Osteocyte (in vitro differentiated cells): ENCODE data around the gene PHACTR1. TPM values are rescaled to one million over a fixed set of nuclear protein-coding genes. Genes with fewer than 3 reads are reported as not detected.

Source experiments
- DNase-seq: peaks from one replicate; pipeline ENCODE4 v3.0.0; 2021; ENCODE audit warnings: mixed read lengths; ENCODE audit not compliant: unreplicated experiment; ENCODE audit errors: extremely low spot score
- H3K27ac Mint-ChIP-seq: one replicate; pipeline ENCODE4 v1.8.0; 2021; ENCODE audit warnings: mild to moderate bottlenecking, mixed read lengths; ENCODE audit not compliant: unreplicated experiment
- H3K27me3 Mint-ChIP-seq: one replicate; pipeline ENCODE4 v1.8.0; 2021; ENCODE audit warnings: mixed read lengths; ENCODE audit not compliant: unreplicated experiment
- H3K36me3 Mint-ChIP-seq: one replicate; pipeline ENCODE4 v1.8.0; 2021; ENCODE audit warnings: mixed read lengths; ENCODE audit not compliant: unreplicated experiment
- H3K4me1 Mint-ChIP-seq: one replicate; pipeline ENCODE4 v1.8.0; 2021; ENCODE audit warnings: mixed read lengths; ENCODE audit not compliant: unreplicated experiment
- H3K4me3 Mint-ChIP-seq: one replicate; pipeline ENCODE4 v1.8.0; 2021; ENCODE audit warnings: mild to moderate bottlenecking, moderate library complexity, mixed read lengths; ENCODE audit not compliant: unreplicated experiment
- H3K9me3 Mint-ChIP-seq: one replicate; pipeline ENCODE4 v1.8.0; 2021; ENCODE audit warnings: mixed read lengths; ENCODE audit not compliant: unreplicated experiment
- total RNA-seq: library from RNA; stranded (reverse); gene quantifications from 2 replicates; pipeline ENCODE4 v1.2.1, GENCODE V29; 2021
- TF ChIP-seq, protein P1 (sequence below): fragments of 200-600 bp; sonication (generic); IDR thresholded peaks from 2 replicates; pipeline ENCODE4 v1.5.0; 2021; ENCODE audit warnings: antibody characterized with exemption, mild to moderate bottlenecking, moderate library complexity

The PHACTR1 gene
- total RNA-seq, 1 donor from 2014 or later, result 1.0 TPM

DNA sequence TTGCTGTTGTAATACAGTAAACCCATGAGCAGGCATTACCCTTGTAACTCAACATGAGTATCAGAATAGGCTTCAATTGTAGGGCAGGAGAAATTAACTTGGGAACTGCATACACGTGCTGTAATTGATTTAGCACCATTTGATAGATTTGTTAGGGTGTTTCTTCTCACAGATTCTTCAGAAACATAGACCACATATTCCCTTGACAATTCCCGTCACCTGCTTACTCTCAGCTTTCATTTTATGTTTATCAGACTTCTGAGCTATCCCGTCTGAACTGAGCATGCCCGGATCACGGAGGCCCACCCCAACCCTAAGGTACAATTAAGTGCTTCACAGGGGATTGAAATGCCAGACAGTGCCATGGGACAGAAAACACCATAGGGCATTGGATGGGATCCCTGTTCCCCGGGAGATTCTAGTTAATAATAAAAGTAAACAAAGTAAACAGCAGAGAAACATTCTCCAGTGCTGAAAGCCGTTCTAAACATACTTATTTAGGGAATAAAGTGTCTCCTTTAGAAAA lies 179.7 kb downstream of the PHACTR1 start:
- Mint-ChIP-seq H3K9me3 (peaks cover 4% of the 10 kb centered on the region), H3K4me3 (no peak overlapping the region), H3K27me3 (peaks cover 30% of the 10 kb centered on the region), H3K27ac (no peak overlapping the region), H3K4me1 (peaks cover 11% of the 10 kb centered on the region), H3K36me3 (no peaks in the 10 kb centered on the region)
- DNase-seq, result no peak
- TF ChIP-seq, protein P1, sequence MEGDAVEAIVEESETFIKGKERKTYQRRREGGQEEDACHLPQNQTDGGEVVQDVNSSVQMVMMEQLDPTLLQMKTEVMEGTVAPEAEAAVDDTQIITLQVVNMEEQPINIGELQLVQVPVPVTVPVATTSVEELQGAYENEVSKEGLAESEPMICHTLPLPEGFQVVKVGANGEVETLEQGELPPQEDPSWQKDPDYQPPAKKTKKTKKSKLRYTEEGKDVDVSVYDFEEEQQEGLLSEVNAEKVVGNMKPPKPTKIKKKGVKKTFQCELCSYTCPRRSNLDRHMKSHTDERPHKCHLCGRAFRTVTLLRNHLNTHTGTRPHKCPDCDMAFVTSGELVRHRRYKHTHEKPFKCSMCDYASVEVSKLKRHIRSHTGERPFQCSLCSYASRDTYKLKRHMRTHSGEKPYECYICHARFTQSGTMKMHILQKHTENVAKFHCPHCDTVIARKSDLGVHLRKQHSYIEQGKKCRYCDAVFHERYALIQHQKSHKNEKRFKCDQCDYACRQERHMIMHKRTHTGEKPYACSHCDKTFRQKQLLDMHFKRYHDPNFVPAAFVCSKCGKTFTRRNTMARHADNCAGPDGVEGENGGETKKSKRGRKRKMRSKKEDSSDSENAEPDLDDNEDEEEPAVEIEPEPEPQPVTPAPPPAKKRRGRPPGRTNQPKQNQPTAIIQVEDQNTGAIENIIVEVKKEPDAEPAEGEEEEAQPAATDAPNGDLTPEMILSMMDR, result no peak

DNA sequence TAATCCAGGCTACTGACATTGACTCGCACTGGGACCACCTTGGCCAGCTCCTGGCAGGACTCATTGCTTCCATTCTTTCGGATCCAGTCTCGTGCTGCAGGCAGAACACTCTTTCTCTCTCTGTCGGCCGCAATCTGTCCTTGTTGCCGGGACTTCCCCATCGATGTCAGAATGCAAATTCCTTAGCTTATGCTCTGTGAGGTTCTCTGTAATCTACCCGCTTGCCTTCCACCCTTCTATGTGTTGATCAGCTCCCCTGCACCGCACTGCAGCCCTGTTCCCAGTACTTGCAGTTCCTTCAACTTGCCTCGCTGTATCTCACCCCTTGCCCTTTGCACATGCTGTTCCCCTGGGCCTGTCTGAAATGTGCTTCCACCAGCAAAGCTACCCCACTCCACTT lies 182.0 kb downstream of the PHACTR1 start:
- H3K9me3 Mint-ChIP-seq, result no peaks in the 10 kb centered on the region
- H3K4me3 Mint-ChIP-seq, result no peak overlapping the region
- TF ChIP-seq, protein P1, result no peak

DNA sequence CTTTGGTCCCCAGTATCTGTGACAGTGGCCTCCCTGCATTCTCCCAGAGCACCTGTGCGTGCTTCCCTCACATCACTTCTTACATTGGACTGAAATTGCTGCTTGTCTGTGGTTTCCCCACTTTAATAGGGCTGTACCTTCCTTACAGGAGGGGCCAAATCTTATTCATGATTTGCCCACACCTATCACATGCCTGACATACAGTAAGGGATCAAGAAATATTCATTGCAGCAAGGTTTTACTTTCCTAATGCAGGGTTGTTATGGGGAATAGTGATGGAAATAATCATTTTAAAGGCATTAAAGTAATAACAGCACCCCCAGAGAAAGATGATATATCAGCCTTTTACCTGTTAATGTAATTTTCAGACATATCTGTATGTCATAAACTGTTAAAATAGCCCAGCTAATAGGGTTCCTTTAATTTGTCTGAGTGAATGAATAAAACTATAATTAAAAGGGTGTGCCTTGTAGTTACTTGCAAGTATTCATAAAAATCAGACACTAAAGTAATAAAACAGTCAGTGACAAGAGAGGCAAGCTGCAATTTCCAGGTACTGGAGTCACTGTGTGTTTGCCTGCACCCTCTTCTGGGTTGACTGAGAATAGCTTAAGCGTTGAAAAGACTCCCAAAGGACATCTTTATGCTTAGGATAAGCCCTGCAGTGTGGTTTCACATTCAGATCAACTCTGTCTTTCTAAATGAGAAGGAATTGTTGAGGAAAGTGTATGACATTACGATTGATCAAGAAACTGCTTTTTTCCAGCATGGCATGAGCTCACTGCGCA lies 182.7 kb downstream of the PHACTR1 start:
- no peak for DNase-seq
- TF ChIP-seq, protein P1, result no peak
- Mint-ChIP-seq H3K27ac (no peak overlapping the region), H3K27me3 (peaks cover 37% of the 10 kb centered on the region), H3K9me3 (no peaks in the 10 kb centered on the region), H3K36me3 (no peaks in the 10 kb centered on the region), H3K4me3 (no peak overlapping the region), H3K4me1 (no peaks in the 10 kb centered on the region)

More for the DNA sequence above, 182.0 kb downstream of the PHACTR1 start:
- peaks cover 37% of the 10 kb centered on the region for H3K27me3 Mint-ChIP-seq
- no peak overlapping the region for H3K27ac Mint-ChIP-seq
- DNase-seq, result no peak
- no peaks in the 10 kb centered on the region for H3K36me3 Mint-ChIP-seq
- peaks cover 2% of the 10 kb centered on the region for H3K4me1 Mint-ChIP-seq

DNA sequence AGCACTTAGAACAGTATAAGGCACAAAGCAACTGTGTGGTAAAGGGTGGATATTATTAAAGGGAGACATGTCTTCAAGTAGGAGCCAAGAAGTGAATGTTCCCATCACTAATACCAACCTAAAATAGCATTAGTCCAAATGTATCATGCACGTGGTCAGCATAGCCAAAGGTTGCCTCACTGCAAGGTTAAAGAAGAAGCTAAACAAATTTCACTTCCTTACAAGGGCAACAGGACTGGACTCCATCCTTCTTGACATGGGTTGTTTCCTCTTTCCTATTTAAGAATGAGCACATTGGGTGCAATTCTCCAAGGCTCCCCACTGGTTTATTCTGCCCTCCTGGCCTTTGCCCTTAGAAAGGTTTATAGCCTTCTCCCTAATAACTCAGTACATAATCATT lies 186.7 kb downstream of the PHACTR1 start:
- no peak overlapping the region for H3K27ac Mint-ChIP-seq
- no peaks in the 10 kb centered on the region for H3K4me1 Mint-ChIP-seq
- TF ChIP-seq, protein P1, result no peak
- H3K36me3 Mint-ChIP-seq, result no peaks in the 10 kb centered on the region
- H3K27me3 Mint-ChIP-seq, result peaks cover 39% of the 10 kb centered on the region
- DNase-seq, result no peak
- no peaks in the 10 kb centered on the region for H3K9me3 Mint-ChIP-seq
- H3K4me3 Mint-ChIP-seq, result no peak overlapping the region

DNA sequence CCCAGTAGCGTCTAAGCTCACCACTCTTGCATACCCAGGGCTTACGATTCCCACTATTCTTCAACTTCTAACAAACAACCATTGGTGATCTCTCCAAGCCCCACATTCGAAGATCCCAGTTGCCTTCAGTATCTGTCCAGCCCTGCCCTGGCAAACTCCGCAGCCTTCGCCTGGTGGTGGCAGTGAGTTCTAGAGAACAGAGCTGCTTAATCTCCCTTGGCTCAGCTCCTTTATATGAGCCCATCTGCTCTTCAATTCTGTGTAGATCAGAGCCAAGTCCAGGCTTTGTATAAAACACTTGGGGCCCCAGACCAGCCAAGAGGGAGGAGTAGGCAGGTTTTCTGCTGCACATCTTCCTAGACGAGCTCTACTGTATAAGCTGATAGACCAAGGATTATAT lies 193.3 kb downstream of the PHACTR1 start:
- TF ChIP-seq, protein P1, result no peak
- no peak overlapping the region for H3K27ac Mint-ChIP-seq
- no peaks in the 10 kb centered on the region for H3K36me3 Mint-ChIP-seq
- H3K4me3 Mint-ChIP-seq, result no peak overlapping the region
- DNase-seq, result no peak
- peaks cover 27% of the 10 kb centered on the region for H3K27me3 Mint-ChIP-seq
- no peaks in the 10 kb centered on the region for H3K4me1 Mint-ChIP-seq
- H3K9me3 Mint-ChIP-seq, result no peaks in the 10 kb centered on the region
